ENCODE results near the gene AGBL1. TPM values are rescaled to one million over a fixed set of nuclear protein-coding genes. Genes with fewer than 3 reads are reported as not detected.
A peak's percentile ranks its signal among the peaks of the same experiment; 100 is the strongest.

Gene AGBL1
- total RNA-seq, 1 donor from 2014 or later: not detected

DNA sequence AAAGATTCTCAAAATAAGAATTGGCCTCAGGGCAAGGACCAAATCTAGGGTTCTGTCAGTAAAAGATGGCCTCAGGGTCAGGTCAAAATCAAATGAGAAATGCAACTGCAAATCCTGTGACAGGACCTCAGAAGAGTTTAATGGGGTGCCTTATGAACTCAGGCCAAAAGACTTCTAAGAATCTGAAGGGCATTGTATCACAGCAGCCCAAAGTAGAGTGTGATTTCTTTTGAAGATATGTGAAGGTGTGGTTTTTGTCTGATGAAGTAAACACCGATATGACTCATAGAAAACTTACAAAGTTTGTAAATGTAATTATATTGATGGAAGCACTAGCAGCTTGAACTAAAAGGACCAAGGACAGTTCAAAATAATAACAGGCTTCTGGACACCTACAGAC is 966.1 kb downstream of the AGBL1 start:
- no peaks in the 10 kb centered on the region for H3K4me1 ChIP-seq (ENCODE audit: insufficient read depth, low read length)
- H3K27ac ChIP-seq (ENCODE audit: low read depth, low read length): no peak overlapping the region
- H3K9ac ChIP-seq (ENCODE audit: low read length): no peak overlapping the region
- no peak overlapping the region for H3K4me3 ChIP-seq (ENCODE audit: insufficient read depth, low read depth, low read length)
- H3K4me3 Mint-ChIP-seq (ENCODE audit: unreplicated experiment): no peak overlapping the region
- no peaks in the 10 kb centered on the region for H3K9me3 ChIP-seq (ENCODE audit: insufficient read depth, low read depth, low read length)
- H2AFZ ChIP-seq (ENCODE audit: low read depth, low read length): no peak overlapping the region
- H3K27me3 Mint-ChIP-seq (ENCODE audit: low read depth, unreplicated experiment): no peaks in the 10 kb centered on the region
- FAIRE-seq: no peak
- H4K20me1 ChIP-seq (ENCODE audit: insufficient read depth, low read length): no peaks in the 10 kb centered on the region
- no peaks in the 10 kb centered on the region for H3K79me2 ChIP-seq (ENCODE audit: insufficient read depth, low read length)
- no peaks in the 10 kb centered on the region for H3K36me3 ChIP-seq (ENCODE audit: insufficient read depth, low read length)
- DNase-seq (ENCODE audit: low read depth): peak; percentile 39
- H3K27me3 ChIP-seq (ENCODE audit: insufficient read depth, low read length): no peaks in the 10 kb centered on the region
- no peak for TF ChIP-seq CTCF (IDR thresholded peaks at IDR 0.05; ENCODE audit: insufficient read depth, low read depth, low read length)
- TF ChIP-seq EZH2 (IDR thresholded peaks at IDR 0.05; ENCODE audit: insufficient read depth, low read length): no peak
- H3K9me3 Mint-ChIP-seq (ENCODE audit: unreplicated experiment): no peaks in the 10 kb centered on the region
- no peak overlapping the region for H3K27ac Mint-ChIP-seq (ENCODE audit: unreplicated experiment)
- H3K4me1 Mint-ChIP-seq (ENCODE audit: low read depth, unreplicated experiment): peaks cover 4% of the 10 kb centered on the region
- no peak overlapping the region for H3K4me2 ChIP-seq (ENCODE audit: low read length)
- no peaks in the 10 kb centered on the region for H3K36me3 Mint-ChIP-seq (ENCODE audit: low read depth, unreplicated experiment)

- no peak for TF ChIP-seq CTCF (IDR thresholded peaks at IDR 0.05; ENCODE audit: insufficient read depth, low read depth, low read length)
- no peak for TF ChIP-seq EZH2 (IDR thresholded peaks at IDR 0.05; ENCODE audit: insufficient read depth, low read length)
- Mint-ChIP-seq H3K9me3 (ENCODE audit: unreplicated experiment) (no peaks in the 10 kb centered on the region), H3K36me3 (ENCODE audit: low read depth, unreplicated experiment) (no peaks in the 10 kb centered on the region), H3K4me1 (ENCODE audit: low read depth, unreplicated experiment) (peaks cover 4% of the 10 kb centered on the region), H3K27ac (ENCODE audit: unreplicated experiment) (no peak overlapping the region), H3K27me3 (ENCODE audit: low read depth, unreplicated experiment) (no peaks in the 10 kb centered on the region), H3K4me3 (ENCODE audit: unreplicated experiment) (no peak overlapping the region)
- FAIRE-seq (no peak), DNase-seq (ENCODE audit: low read depth) (no peak)
- no peaks in the 10 kb centered on the region for H3K9me3 ChIP-seq (ENCODE audit: insufficient read depth, low read depth, low read length)
- H3K9ac ChIP-seq (ENCODE audit: low read length): no peak overlapping the region
- no peaks in the 10 kb centered on the region for H3K36me3 ChIP-seq (ENCODE audit: insufficient read depth, low read length)
- no peaks in the 10 kb centered on the region for H3K4me1 ChIP-seq (ENCODE audit: insufficient read depth, low read length)
- no peak overlapping the region for H3K27ac ChIP-seq (ENCODE audit: low read depth, low read length)
- no peak overlapping the region for H3K4me2 ChIP-seq (ENCODE audit: low read length)
- no peaks in the 10 kb centered on the region for H3K79me2 ChIP-seq (ENCODE audit: insufficient read depth, low read length)
- no peaks in the 10 kb centered on the region for H4K20me1 ChIP-seq (ENCODE audit: insufficient read depth, low read length)
- no peaks in the 10 kb centered on the region for H3K27me3 ChIP-seq (ENCODE audit: insufficient read depth, low read length)
- H3K4me3 ChIP-seq (ENCODE audit: insufficient read depth, low read depth, low read length): no peak overlapping the region
- no peak overlapping the region for H2AFZ ChIP-seq (ENCODE audit: low read depth, low read length)
Measured at GRCh38 chr15:87047203-87047965, 967.7 kb downstream of the AGBL1 start.
